ENCODE measurements around the gene C6. TPM values are rescaled to one million over a fixed set of nuclear protein-coding genes. Genes with fewer than 3 reads are reported as not detected.

C6 gene
- total and polyA plus RNA-seq, 2 of the 8 experiments (the other 6 are each of a cell fraction or from before 2014, with no cell fraction given) = not detected

GRCh38 chr5:41196197-41196596 lies 17.1 kb downstream of the C6 start:
- Histone ChIP-seq H4K20me1 (replicated peaks in 1 of 2; ENCODE audit: control insufficient read depth in 1 of 2, insufficient read depth in 2 of 2, low read length in 2 of 2) (no peaks in the 10 kb centered on the region), H3K9me3 (ENCODE audit: insufficient read depth in 2 of 2, low read depth in 1 of 2, low read length in 1 of 2) (no peaks in the 10 kb centered on the region), H3K23me2 (ENCODE audit: low read depth, low read length) (no peaks in the 10 kb centered on the region), H3K23ac (ENCODE audit: insufficient read length) (no peak overlapping the region), H2AK5ac (ENCODE audit: low read depth, low read length) (no peak overlapping the region), H3K4me1 (replicated peaks in 1 of 4; ENCODE audit: control insufficient read depth in 3 of 4, insufficient read depth in 4 of 4, low read length in 3 of 4) (no peaks in the 10 kb centered on the region), H3K9ac (replicated peaks in 1 of 4; ENCODE audit: extremely low read depth in 1 of 4, low read depth in 3 of 4, low read length in 3 of 4) (no peak overlapping the region), H3K56ac (replicated peaks; ENCODE audit: insufficient read length, low read depth, low read length) (no peak overlapping the region), H3K79me2 (ENCODE audit: control insufficient read depth in 1 of 2, insufficient read depth in 2 of 2, low read length in 2 of 2) (no peaks in the 10 kb centered on the region), H2BK5ac (ENCODE audit: low read depth, low read length) (no peak overlapping the region), H2AFZ (ENCODE audit: low read length) (no peak overlapping the region), H2BK120ac (replicated peaks; ENCODE audit: low read depth, low read length) (no peak overlapping the region), H4K5ac (ENCODE audit: insufficient read length, low read depth, low read length) (no peak overlapping the region), H3K18ac (ENCODE audit: extremely low read depth, low read length) (no peak overlapping the region), H3K27me3 (replicated peaks in 1 of 4; ENCODE audit: control insufficient read depth in 3 of 4, extremely low read depth in 1 of 4, insufficient read depth in 3 of 4, low read length in 3 of 4) (no peaks in the 10 kb centered on the region), H3K4ac (replicated peaks; ENCODE audit: insufficient read length, low read depth, low read length) (no peak overlapping the region), H2BK20ac (ENCODE audit: low read length) (no peak overlapping the region), H2BK12ac (ENCODE audit: low read depth, low read length) (no peak overlapping the region), H3K27ac (ENCODE audit: low read depth, low read length) (no peak overlapping the region), H3K14ac (ENCODE audit: insufficient read length) (no peak overlapping the region), H3K79me1 (ENCODE audit: low read depth, low read length) (no peaks in the 10 kb centered on the region), H3K4me2 (ENCODE audit: insufficient read depth in 1 of 2, low read depth in 2 of 2, low read length in 2 of 2) (no peak overlapping the region), H3K36me3 (ENCODE audit: control insufficient read depth in 2 of 4, insufficient read depth in 4 of 4, low read length in 3 of 4) (no peaks in the 10 kb centered on the region; a peak in 1 of 8 replicates), H2BK15ac (ENCODE audit: low read length) (no peak overlapping the region), H4K91ac (replicated peaks; ENCODE audit: insufficient read length, low read length) (no peak overlapping the region), H3K4me3 (ENCODE audit: extremely low read depth in 1 of 4, insufficient read depth in 2 of 4, low read depth in 3 of 4, low read length in 4 of 4) (no peak overlapping the region), H4K8ac (ENCODE audit: extremely low read depth, insufficient read depth, low read length) (no peak overlapping the region)
- CTCF ChIA-PET (ENCODE audit: partially characterized antibody) = no interaction called here
- no peak for DNase-seq (ENCODE audit: low read depth in 1 of 2, low spot score in 2 of 2)
- POLR2A ChIA-PET (ENCODE audit: partially characterized antibody) = no interaction called here
- 97% methylated on average over 2 of the region's 2 CpGs; no CpG with 5 or more reads in 1 of the 2 experiments for WGBS, 2 experiments (ENCODE audit: extremely low coverage in 1 of 2, insufficient coverage in 1 of 2, insufficient read length in 1 of 2, insufficient replicate concordance in 2 of 2, low coverage in 1 of 2, low lambda C conversion rate in 2 of 2, missing lambda C conversion rate in 1 of 2)
- TF ChIP-seq TAF1 (IDR thresholded peaks at IDR 0.05; ENCODE audit: low read depth, low read length) (no peak), PHF8 (conservative IDR thresholded peaks at IDR 0.05; ENCODE audit: low read depth, low read length) (no peak), CHD1 (IDR thresholded peaks at IDR 0.05; ENCODE audit: low read depth, low read length) (no peak), CREB1 (IDR thresholded peaks at IDR 0.05) (no peak), HDAC2 (IDR thresholded peaks at IDR 0.05; ENCODE audit: borderline replicate concordance in 1 of 2, low read depth in 2 of 2, low read length in 2 of 2) (no peak), TEAD4 (IDR thresholded peaks at IDR 0.05; ENCODE audit: low read depth, low read length) (no peak), ZNF274 (IDR thresholded peaks at IDR 0.05; ENCODE audit: borderline replicate concordance, extremely low read depth, low read length) (no peak), RXRA (IDR thresholded peaks at IDR 0.05; ENCODE audit: insufficient read depth, low read depth, low read length) (no peak), SUZ12 (IDR thresholded peaks at IDR 0.05; ENCODE audit: low read length) (no peak), HDAC6 (IDR thresholded peaks at IDR 0.05; ENCODE audit: low read depth, low read length) (no peak), ATF3 (IDR thresholded peaks at IDR 0.05; ENCODE audit: insufficient read depth, low read depth, low read length) (no peak), EGR1 (IDR thresholded peaks at IDR 0.05; ENCODE audit: borderline replicate concordance, low read depth, low read length) (no peak)
- no peak for FAIRE-seq

Data from H1 (cell line).